GM19463 (cell line): Measurements from ENCODE around the gene NPRL2.
A peak's percentile ranks its signal among the peaks of the same experiment; 100 is the strongest.

ENCODE experiments used
- ATAC-seq: cut with Tn5 transposase; IDR thresholded peaks from one replicate; pipeline ENCODE4 v1.9.1; 2021; ENCODE audit warnings: mild to moderate bottlenecking, moderate library complexity; ENCODE audit not compliant: unreplicated experiment

Gene NPRL2

DNA sequence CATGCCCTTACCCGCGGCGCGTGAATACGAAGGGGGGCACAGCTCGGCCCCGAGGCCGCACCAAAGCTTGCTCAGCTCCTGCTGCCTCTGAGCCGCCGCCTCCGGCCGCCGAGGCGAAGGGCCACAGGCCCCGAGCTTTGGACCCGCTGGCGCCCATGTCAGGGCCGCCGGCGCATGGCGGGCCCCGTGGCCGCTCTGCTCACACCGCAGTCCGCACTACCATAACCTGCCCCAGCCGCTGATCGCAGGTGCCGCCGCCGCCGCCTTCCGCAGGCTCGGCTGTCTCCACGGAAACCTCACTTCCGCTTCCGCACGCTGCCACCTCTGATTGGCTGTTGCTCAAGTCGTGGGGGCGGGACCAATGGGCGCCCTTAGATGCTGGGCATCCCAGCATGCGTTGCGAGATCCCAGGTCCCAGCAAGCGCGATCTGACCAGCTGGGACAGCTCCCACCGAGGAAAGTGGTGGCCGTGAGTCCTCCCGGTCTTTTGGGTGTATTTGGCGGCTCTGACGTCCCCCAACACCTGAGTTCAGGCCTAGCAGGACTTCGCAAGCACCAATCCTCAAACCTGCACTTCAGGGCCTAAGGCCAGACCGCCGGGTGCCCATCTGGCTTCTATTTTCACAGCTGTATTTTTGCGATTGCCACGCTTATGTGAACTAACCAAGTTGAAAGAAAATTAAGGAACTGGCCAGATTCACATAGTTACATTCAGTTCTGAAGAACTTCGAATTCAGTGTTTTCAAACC lies 22.5 kb downstream of the NPRL2 start, which contains the start of gene TUSC2:
TSS of gene TUSC2 (minus strand) at position 281 of the 749 bp plus-strand sequence. CDS start at position 157, 124 bp downstream.
- ATAC-seq, result peak; percentile 97

DNA sequence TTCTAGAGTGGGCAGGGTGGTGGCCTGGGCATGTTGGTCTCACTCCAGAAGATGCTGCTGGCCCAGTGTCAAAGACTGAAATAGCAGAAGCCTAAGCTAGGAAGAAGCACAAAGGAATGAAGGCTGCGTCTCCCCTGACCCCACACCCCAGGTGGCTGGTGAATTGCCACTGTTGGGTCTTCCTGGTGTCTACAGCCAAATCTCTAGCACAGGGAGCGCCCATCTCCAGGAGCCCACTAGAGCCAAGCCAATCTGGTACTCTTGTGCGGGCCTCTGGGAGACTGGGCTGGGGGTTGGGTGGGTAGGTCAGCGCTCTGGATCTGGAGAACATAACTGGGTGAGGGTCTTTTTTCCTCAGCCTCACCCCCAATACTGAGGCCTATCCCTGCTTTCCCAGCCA lies 23.4 kb downstream of the NPRL2 start:
- ATAC-seq, result no peak

DNA sequence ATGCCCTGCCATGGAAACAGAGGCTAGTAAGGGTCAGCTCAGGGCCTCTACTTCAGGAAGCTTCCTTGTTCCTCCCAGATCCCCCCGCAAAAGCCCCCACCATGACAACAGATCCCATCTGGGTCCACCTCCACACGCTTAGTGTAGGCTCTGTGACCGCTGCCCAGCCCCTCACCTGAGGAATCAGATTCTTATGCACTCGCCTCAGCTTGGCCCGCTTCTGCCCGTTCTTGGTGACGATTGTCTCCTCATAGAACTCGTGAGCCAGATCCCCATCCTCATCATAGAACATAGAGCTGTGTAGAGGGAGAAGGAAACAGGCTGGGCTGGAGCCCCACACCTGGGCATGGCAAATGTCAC lies 24.4 kb downstream of the NPRL2 start:
- no peak for ATAC-seq

DNA sequence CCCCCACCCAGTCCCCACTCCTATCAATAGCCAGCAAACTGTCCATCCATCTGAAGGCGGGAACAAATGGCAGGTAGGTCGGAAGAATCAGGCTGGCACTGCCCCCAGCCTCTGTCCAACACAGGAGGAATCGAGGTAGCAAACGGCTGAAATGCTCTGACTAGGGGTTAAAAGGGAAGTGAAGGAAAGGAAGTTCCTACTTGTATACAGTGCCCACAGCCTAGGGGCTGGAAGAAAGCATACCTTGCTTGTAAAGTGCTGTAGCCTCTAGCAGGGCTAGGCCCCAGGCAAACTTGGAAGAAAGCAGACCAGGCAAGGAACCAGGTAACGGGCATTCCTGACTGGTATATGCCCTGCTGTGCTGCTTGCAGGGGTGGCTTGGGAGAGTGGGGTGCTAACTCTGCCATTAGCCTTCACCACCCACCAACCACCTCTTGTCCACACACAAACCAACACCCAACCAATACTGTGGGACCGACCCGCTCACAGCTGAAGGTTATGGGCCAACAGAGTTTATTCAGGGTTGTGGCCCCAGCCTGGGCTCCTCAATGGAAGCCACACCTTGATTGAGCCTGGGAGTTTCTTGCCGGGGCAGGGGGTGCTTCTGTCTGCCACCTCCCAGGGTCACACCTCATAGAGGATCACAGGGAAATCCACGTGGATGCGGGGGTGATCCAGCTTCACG lies 24.9 kb downstream of the NPRL2 start:
- ATAC-seq, result no peak

DNA sequence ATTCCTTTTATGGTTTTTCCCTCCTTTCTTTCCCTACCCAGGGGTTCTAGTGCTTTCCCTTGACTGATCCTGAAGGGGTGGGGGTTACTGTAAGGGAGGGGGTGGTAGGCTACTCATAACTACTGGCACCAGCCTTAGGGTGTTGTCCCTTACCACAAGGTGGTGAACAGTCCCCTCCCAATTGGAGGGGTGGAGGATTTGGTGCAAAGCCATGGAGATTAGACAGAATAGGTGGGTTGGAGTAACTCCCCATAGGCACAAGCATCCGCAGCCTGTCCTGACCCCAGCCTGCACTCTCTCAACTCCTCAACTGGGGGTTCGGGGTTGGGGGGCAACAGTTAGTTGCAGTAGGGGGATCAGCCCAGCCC lies 25.5 kb downstream of the NPRL2 start:
- ATAC-seq, result no peak

DNA sequence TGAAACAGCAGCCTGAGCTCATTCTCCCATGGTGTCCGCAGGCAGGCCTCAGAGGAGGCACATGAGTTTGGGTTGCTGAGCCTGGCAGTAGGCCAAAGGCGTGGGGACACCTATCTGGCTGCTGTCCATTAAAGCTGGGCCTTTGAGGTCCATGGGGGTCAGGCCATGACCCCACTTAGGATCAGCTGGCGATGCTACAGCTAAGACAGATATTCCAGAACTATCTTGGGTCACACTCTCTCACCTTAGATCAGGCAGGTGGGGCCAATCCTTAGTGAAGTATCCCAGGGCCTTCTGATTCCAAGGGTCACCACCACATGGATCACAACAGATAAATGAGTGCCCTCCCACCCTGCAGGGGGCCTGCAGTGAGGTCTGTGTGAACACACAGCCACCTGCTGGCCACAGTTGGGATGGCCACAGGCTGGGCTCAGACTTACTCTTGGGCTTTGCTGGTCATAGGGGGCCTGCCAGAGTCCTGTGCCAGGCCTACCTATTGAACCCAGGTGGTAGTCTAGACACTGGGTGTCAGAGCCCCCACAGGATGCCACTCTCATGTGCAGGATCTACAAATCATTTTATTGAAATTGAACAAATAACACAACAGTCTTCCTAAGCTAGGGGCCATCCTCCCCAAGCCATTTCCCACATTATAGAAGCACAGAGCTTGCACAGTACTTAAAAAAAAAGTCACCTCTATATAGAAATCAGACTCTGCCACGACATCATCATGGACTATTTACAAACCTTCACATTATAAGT lies 26.0 kb downstream of the NPRL2 start:
- ATAC-seq, result no peak

DNA sequence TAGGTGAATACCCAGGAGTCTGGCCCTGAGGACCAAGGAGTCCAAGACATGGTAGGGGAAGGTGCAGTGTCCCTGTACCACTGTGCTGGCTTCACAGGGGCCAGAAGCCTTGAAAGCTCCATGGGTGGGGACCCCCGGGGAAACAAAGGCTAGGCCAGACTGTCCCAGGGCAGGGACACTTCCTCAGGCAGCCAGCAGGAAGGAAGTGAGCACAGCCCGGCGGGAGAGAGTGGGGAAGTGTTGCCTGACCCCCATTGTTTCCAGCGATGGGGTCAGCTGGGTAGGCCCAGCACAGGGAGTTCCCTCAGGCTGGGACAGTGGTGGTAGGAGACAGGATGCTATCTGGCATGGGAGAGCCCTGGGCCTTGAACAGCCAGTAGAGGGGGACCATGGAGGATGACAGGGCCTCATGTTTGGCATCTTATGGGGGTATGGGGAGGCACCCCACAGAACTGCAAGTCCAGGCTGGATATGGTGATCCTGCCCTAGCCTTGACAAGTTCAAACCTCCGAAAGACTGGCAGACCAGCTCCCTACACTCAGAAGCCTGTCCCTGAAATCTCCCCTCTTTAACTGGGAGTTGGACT lies 26.9 kb downstream of the NPRL2 start:
- no peak for ATAC-seq

DNA sequence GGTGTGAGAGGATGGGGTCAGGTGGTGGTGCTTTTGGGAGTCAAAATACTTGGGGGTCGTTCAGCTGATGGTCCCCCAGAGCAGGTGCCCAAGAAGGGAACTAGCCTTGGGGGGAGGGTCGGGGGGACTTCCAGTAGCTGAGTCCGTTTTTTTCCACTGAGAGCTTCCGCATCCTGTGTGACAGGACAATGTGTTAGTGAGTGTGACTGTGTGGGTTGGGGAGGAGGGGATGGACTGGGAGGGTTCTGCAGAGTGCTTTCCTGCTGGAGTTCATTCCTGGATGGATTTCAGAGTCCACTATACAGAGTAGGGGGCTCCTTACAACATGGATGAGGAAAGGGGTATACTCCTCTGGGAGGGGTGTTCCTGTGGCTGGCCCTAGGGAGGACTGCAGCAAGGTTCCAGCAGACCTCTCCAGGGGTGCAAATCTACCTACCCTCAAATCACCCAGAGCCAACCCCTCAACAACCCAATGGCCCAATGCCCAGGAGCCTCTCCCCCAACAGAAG lies 27.4 kb downstream of the NPRL2 start:
- no peak for ATAC-seq

DNA sequence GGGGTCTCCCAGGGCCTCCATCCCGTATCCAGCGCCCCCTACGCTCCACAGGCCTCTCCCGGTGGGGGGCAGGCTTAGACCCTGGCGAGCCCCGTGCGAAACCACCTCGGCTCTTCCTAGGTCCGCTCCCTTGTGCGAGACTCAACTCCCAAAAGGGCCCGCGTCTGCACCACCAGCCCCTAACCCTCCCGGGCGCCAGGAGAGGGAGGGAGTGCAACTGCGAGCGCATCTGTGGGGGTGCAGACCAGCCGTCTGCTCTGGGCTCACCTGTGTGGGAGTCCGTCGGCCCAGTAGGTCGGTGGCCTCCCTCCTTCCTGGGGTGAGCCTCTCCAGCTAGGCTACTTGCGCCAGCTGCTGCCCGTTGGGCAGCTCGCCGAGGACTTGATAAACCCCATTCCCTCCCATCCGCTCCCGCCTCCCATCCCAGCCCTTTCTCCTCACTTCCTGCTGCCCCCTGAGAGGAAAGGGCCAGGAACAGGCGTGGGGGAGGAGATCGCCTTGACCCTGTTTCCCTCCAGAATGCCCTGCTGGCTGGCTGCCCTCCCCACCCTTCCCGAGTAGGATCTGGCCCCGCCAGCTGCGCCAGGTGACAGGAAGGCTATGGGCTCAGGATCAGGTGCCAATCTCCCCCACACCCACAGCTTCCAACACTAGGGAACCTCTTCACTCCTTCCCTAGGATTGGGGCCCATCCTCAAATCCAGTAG lies 28.0 kb downstream of the NPRL2 start, which contains the start of gene HYAL2:
TSS of gene HYAL2 (minus strand) at position 360 of the 706 bp plus-strand sequence. CDS start 2,256 bp downstream, outside the sequence.
- no peak for ATAC-seq

DNA sequence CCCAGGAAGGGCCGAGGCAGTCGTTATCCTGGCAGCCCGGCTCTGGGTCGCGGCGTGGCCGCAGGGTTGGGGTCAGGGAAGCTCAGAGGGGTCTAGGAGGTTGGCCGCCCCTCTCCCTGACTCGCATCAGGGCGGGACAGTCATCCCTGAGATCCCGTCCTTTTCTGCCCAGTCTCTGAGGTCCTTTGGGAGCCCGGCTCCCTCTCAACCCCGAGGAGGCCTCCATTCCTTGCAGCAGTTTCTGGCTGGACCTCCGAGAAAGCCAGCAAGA lies 28.5 kb downstream of the NPRL2 start:
- ATAC-seq, result no peak

DNA sequence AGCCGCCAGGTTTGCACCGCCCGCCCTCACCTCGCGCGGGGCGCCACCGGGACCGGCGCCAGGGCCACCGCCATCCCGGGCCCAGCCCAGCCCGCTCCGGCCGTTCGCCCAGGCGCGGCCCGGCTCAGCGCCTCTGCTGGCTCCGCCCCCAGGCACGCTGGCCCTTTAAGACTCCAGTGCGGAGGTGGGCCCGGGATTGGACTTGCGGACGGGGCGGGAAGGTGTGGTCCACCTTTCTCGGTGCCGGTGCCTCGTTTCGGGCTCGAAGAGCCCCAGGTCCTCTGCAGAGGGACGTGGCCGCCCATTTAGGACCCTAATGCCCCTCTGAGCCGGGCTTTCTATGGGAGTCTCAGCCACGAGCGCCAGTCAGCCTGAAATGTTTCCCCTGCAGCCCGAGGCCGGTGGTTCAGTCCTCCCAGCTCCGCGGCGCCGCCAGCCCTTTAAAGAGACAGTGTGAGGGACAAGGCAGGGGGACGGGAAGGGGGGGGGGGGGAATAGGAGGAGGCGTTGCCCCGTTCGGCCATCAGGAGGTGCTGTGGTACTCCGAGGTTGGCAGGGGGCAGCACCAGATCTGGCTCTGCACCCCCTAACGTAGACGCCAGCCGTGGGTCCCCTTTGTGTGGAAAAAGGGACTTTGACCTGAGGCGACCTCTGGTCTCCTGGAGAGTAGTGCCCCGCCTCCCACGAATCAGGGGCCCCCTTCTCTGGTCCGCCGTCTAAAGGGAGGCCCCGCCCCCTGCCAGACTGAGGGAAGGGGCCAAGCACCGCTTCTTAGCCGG lies 29.1 kb downstream of the NPRL2 start:
- peak; percentile 88 for ATAC-seq

DNA sequence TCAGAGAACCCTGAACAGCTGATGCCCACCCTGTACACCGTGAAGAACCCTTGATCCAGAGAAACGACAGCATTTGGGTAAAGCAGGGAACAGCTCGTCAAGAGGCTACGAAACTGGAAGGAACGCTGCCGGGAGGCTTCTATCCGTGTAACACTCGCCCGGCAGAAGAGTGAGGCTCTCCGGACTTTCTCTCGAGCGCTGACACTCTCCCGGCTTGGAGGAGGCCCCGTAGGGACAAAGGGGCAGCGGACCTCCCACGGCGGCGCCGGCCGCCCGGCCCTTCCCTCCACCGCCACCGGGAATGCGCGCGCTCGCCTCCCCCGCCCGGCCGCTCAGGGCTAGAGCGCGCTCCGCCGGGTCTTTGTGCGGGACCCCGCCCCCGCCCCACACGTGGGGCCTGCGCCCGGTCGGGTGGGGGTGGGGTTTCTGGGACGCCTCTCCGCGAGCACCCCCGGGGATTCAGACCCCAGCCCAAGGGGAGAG lies 29.7 kb downstream of the NPRL2 start:
- ATAC-seq, result peak; percentile 59

DNA sequence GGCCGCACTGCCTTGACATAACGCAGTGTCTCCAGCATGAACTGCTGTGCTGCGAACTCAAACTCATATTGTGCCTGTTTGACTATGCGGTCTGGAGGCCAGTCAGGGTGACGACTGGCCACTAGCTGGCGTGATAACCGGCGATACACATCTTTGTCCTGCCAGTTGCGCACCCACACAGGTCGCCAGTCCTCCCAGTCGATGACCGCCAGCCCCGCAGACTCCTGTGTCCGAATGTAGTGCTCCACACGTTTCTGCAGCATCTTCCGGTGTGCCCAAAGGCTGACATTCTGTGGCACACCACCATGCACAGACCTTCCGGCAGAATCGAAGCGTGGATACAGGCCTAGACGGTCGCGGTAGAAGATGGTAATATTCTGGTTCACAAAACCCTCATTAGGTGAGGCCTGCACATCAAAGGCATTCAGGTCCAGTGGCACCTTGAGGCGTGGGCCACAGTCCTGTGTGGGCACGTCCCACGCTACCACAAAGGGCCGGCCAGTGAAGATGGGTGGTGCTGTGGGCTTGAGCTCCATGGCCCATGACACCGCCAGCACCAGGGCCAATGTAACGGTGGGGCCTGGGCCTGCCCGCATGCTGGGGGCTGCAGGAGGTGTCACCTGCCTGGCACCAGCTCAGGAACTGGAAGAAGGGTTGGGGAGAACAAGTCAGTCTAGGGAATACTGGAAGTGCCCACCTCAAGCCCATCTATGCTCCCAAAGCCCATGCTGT lies 30.5 kb downstream of the NPRL2 start:
- ATAC-seq, result no peak

DNA sequence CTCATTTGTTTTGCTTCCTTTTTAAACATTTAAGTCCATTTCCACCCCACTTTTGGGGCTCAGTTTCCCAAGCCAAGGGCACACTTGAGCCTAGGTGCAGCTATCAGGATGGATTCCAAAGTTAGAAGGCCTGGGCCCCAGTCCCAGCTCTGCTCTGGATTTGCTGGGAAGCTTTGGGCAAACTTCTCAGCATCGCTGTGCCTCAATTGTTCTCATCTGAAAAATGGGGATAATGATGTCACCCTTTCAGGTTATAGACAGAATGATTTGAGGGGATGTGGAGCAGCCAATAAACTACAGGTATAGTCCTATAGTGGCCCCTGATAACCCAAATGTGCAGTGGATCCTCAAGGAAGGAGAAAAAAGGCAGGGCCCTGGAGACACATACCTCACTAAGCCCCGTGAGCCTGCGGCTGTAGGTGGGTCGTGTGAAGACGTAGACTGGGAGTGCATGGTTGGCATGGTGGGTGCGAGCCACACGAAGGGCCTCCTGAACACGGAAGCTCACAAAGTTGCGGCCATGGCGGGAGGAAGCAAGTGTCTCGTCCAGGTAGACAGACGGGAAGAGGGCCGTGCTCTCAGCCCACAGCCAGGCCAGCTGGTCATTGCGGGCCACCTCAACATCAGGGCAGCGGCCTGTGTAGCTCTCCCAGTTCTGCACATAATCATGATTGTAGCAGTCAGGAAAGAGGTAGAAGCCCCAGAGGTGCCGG lies 31.2 kb downstream of the NPRL2 start:
- no peak for ATAC-seq

DNA sequence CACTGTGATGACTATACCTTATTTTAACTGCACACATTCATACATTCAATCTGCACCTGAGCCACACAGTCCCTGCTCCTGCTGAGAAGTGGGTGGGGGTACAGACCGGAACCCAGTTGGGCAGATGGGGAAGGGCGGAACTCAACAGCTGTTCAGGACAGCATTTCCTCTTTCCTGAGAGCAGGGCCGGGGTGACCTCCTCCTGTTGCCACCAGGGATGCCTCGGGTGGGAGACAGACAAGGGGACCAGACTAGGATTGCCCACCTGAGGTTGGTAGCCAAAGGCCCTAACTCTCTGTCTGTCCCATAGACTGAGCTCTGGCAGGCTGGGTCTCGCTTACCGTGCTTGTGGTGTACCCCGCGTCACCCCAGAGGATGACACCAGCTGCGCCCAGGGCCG lies 32.0 kb downstream of the NPRL2 start:
- no peak for ATAC-seq

DNA sequence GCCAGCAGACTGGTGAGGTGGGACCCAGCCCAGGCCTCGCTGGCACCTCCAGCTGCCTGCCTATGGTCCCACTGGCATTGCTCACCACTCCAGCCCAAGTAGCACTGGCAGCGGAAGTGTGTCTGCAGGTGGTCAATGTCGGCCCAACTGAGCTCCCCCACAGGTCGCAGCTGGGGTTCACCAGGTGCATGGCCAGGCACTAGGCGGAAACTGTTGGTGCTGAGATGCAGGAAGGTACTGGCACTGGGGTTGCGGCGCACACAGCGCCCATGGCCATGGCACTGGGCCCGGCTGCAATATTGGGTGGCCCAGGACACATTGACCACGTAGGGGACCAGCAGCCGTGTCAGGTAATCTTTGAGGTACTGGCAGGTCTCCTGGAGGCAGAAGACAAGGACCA lies 32.4 kb downstream of the NPRL2 start:
- ATAC-seq, result no peak

DNA sequence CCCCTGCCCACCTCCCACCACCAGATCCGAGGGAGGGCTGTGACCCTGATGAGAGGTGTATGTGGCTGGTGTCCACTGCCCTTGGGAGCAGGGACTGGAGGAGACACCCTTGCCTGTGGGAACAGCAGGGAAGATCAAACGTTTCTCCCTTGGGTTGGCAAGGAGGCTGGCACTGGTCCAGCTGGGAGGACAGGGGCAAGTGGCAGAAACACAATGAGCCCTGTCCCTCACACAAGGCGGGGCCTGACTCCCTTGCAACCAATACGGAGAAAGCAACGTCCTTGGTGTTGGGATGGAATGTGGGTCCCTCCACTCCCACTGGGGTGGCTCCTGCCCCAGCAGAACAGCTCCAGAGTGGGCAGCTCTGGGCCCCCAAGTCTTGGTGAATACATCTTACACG lies 33.3 kb downstream of the NPRL2 start:
- ATAC-seq, result no peak

DNA sequence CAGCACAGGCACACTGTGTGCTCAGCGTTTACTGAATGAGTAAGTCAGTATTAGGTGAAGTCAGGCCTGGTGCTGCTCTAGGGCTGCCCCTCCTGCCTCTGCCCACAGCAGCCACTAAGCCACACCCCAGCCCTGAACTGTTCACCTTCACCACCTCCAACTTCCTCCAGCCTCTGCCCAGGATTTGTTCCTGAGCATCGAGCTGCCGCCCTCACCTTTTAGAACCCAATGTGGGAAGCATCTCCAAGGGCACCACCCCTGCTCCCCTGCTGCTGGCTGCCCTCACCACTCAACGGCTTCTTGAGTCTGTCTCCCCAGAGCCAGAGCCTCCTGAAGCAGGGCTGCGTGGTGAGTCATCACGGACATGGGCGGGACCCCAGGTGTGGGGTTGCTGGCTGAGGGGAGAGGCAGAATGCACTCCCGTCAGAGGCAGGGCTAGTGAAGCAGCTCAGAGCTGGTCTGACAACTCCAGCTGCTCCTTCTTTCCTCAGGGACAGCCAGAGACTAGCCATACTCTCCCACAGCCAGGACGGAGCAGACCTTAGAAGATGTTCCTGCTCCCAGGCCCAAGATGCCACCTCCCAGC lies 33.8 kb downstream of the NPRL2 start:
- ATAC-seq, result no peak
